Neural cell (in vitro differentiated cells): ENCODE results near the gene EMILIN1. TPM values are rescaled to one million over a fixed set of nuclear protein-coding genes. Genes with fewer than 3 reads are reported as not detected.

Source experiments
- H2AFZ ChIP-seq: fragments of 200-600, 300-800 bp; sonication (generic), shearing (Covaris generic); 2 replicates; pipeline ENCODE4 v1.6.0; 2014; ENCODE audit warnings: low read depth, mild to moderate bottlenecking, antibody characterized with exemption, low read length, moderate library complexity
- H3F3A ChIP-seq: fragments of 200-600 bp; shearing (Covaris generic); 2 replicates; pipeline ENCODE4 v1.6.1; 2016; ENCODE audit warnings: mild to moderate bottlenecking, moderate library complexity, mixed read lengths, antibody characterized with exemption, low read length; ENCODE audit not compliant: insufficient read depth, poor library complexity, severe bottlenecking
- H3K27ac ChIP-seq: fragments of 200-600, 300-800 bp; sonication (generic), shearing (Covaris generic); 2 replicates; pipeline ENCODE4 v1.5.1; 2014; ENCODE audit warnings: mild to moderate bottlenecking, low read length, moderate library complexity
- H3K27me3 ChIP-seq: fragments of 300-800, 200-600 bp; sonication (generic), shearing (Covaris generic); 2 replicates; pipeline ENCODE4 v1.6.0; 2014; ENCODE audit warnings: mild to moderate bottlenecking, low read depth, low read length, moderate library complexity; ENCODE audit not compliant: insufficient read depth
- H3K36me3 ChIP-seq: fragments of 300-800, 200-600 bp; sonication (generic), shearing (Covaris generic); 2 replicates; pipeline ENCODE4 v1.5.1; 2014; ENCODE audit warnings: mild to moderate bottlenecking, antibody characterized with exemption, low read length, moderate library complexity; ENCODE audit not compliant: insufficient read depth
- H3K4me2 ChIP-seq: fragments of 300-800, 200-600 bp; sonication (generic), shearing (Covaris generic); 2 replicates; pipeline ENCODE4 v1.6.0; 2014; ENCODE audit warnings: mild to moderate bottlenecking, low read length
- H3K4me3 ChIP-seq: fragments of 300-800, 200-600 bp; sonication (generic), shearing (Covaris generic); 2 replicates; pipeline ENCODE4 v1.5.1; 2014; ENCODE audit warnings: mild to moderate bottlenecking, low read length, moderate library complexity
- H3K79me2 ChIP-seq: fragments of 200-600 bp; shearing (Covaris generic); replicated peaks from 2 replicates; pipeline ENCODE4 v1.6.0; 2014; ENCODE audit warnings: mild to moderate bottlenecking, low read length, moderate library complexity; ENCODE audit not compliant: insufficient read depth
- H3K9ac ChIP-seq: fragments of 300-800, 200-600 bp; sonication (generic), shearing (Covaris generic); 2 replicates; pipeline ENCODE4 v1.6.1; 2016; ENCODE audit warnings: mild to moderate bottlenecking, low read length, mixed read lengths
- H3K9me2 ChIP-seq: fragments of 200-600 bp; shearing (Covaris generic); 2 replicates; pipeline ENCODE4 v1.6.1; 2016; ENCODE audit warnings: mild to moderate bottlenecking, low read length, mixed read lengths; ENCODE audit not compliant: insufficient read depth
- H3K9me3 ChIP-seq: fragments of 200-600, 300-800 bp; sonication (generic), shearing (Covaris generic); 2 replicates; pipeline ENCODE4 v1.6.1; 2016; ENCODE audit warnings: mild to moderate bottlenecking, mixed run types, low read length, moderate library complexity, mixed read lengths
- H4K20me1 ChIP-seq: fragments of 200-600 bp; shearing (Covaris generic); 2 replicates; pipeline ENCODE4 v1.6.1; 2016; ENCODE audit warnings: mild to moderate bottlenecking, mixed run types; ENCODE audit not compliant: insufficient read depth
- CTCF ChIP-seq: fragments of 450-650 bp; IDR thresholded peaks from 2 replicates; pipeline ENCODE4 v1.5.1; 2014; ENCODE audit warnings: antibody characterized with exemption, mild to moderate bottlenecking, moderate library complexity; ENCODE audit not compliant: poor library complexity, severe bottlenecking
- EP300 ChIP-seq: fragments of 450-650 bp; conservative IDR thresholded peaks from 2 replicates; pipeline ENCODE4 v1.6.1; 2014; ENCODE audit warnings: antibody characterized with exemption, mild to moderate bottlenecking, moderate library complexity; ENCODE audit not compliant: poor library complexity, severe bottlenecking
- EZH2 ChIP-seq: fragments of 200-600, 300-800 bp; shearing (Covaris generic), sonication (generic); IDR thresholded peaks from 2 replicates; pipeline ENCODE4 v1.6.1; 2014; ENCODE audit warnings: antibody characterized with exemption, low read length, borderline replicate concordance, mild to moderate bottlenecking; ENCODE audit not compliant: insufficient read depth, poor library complexity, severe bottlenecking
- MXI1 ChIP-seq: fragments of 450-650 bp; conservative IDR thresholded peaks from 2 replicates; pipeline ENCODE4 v1.6.1; 2014; ENCODE audit warnings: antibody characterized with exemption, mild to moderate bottlenecking; ENCODE audit not compliant: poor library complexity, severe bottlenecking
- POLR2AphosphoS5 ChIP-seq: IDR thresholded peaks from 2 replicates; pipeline ENCODE4 v1.6.1; 2012
- RAD21 ChIP-seq: fragments of 450-650 bp; conservative IDR thresholded peaks from 2 replicates; pipeline ENCODE4 v1.6.1; 2014; ENCODE audit warnings: antibody characterized with exemption, mild to moderate bottlenecking, moderate library complexity
- SMC3 ChIP-seq: fragments of 450-650 bp; conservative IDR thresholded peaks from 2 replicates; pipeline ENCODE4 v1.6.1; 2014; ENCODE audit warnings: antibody characterized with exemption, mild to moderate bottlenecking, moderate library complexity; ENCODE audit not compliant: poor library complexity
- TAF1 ChIP-seq: IDR thresholded peaks from 2 replicates; pipeline ENCODE4 v1.6.1; 2012; ENCODE audit warnings: low read depth
- polyA plus RNA-seq: library from polyadenylated mRNA; depleted of rRNA; stranded (reverse); fragments of >200 nt; gene quantifications from 2 replicates; pipeline ENCODE4 v1.2.3, GENCODE V29; 2014
- TF ChIP-seq, protein P1 (sequence below): IDR thresholded peaks from 2 replicates; pipeline ENCODE4 v1.6.1; 2012; ENCODE audit warnings: borderline replicate concordance

Gene EMILIN1
- polyA plus RNA-seq, 1 donor from 2014 or later, result 1.3 TPM

- H3F3A ChIP-seq, result no peaks in the 10 kb centered on the region
- H3K9ac ChIP-seq, result no peak overlapping the region
- H3K9me3 ChIP-seq, result no peaks in the 10 kb centered on the region
- H3K27ac ChIP-seq, result no peak overlapping the region
- no peak overlapping the region for H3K4me2 ChIP-seq
- no peaks in the 10 kb centered on the region for H3K27me3 ChIP-seq
- no peaks in the 10 kb centered on the region for H3K9me2 ChIP-seq
- H2AFZ ChIP-seq, result no peak overlapping the region
- no peaks in the 10 kb centered on the region for H3K36me3 ChIP-seq
- H3K79me2 ChIP-seq, result no peaks in the 10 kb centered on the region
- TF ChIP-seq EZH2 (no peak), TAF1 (no peak), RAD21 (no peak), CTCF (no peak), SMC3 (no peak), POLR2AphosphoS5 (no peak), MXI1 (no peak)
- TF ChIP-seq, protein P1, sequence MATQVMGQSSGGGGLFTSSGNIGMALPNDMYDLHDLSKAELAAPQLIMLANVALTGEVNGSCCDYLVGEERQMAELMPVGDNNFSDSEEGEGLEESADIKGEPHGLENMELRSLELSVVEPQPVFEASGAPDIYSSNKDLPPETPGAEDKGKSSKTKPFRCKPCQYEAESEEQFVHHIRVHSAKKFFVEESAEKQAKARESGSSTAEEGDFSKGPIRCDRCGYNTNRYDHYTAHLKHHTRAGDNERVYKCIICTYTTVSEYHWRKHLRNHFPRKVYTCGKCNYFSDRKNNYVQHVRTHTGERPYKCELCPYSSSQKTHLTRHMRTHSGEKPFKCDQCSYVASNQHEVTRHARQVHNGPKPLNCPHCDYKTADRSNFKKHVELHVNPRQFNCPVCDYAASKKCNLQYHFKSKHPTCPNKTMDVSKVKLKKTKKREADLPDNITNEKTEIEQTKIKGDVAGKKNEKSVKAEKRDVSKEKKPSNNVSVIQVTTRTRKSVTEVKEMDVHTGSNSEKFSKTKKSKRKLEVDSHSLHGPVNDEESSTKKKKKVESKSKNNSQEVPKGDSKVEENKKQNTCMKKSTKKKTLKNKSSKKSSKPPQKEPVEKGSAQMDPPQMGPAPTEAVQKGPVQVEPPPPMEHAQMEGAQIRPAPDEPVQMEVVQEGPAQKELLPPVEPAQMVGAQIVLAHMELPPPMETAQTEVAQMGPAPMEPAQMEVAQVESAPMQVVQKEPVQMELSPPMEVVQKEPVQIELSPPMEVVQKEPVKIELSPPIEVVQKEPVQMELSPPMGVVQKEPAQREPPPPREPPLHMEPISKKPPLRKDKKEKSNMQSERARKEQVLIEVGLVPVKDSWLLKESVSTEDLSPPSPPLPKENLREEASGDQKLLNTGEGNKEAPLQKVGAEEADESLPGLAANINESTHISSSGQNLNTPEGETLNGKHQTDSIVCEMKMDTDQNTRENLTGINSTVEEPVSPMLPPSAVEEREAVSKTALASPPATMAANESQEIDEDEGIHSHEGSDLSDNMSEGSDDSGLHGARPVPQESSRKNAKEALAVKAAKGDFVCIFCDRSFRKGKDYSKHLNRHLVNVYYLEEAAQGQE, result no peak
- H3K4me3 ChIP-seq, result no peak overlapping the region
- H4K20me1 ChIP-seq, result no peaks in the 10 kb centered on the region
These were observed 36.7 kb upstream of the EMILIN1 start for GRCh38 chr2:27041752-27042151.

DNA sequence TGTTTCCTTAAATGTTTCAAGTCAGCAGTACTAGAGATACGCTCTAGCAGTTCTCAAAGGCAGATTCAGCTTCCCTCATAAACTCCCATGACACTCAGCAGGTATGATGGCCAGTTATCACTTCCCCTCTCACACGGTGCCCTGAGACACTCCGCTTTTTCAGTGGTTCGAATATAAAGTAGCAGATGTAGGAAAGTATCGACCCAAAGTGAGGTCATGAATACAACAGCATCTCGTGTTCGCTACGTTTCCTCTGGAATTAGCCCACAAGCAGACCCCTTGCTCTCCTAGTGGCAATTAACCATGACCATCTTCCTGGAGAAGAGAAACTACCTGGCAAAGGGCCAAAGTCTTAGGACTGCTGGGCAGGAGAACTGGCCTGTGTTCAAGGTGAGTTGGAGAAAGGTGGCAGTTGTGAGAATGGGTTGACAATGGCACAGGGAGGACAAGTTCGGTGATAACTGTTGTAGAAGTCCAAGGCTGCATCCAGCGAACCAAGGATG, 36.2 kb upstream of the EMILIN1 start:
- H3K9ac ChIP-seq, result no peak overlapping the region
- H3K4me2 ChIP-seq, result no peak overlapping the region
- no peak overlapping the region for H3K27ac ChIP-seq
- H3K4me3 ChIP-seq, result no peak overlapping the region
- no peak overlapping the region for H2AFZ ChIP-seq
- H3K27me3 ChIP-seq, result no peaks in the 10 kb centered on the region
- no peaks in the 10 kb centered on the region for H3K9me3 ChIP-seq
- no peaks in the 10 kb centered on the region for H3K36me3 ChIP-seq
- H3F3A ChIP-seq, result no peaks in the 10 kb centered on the region
- H4K20me1 ChIP-seq, result no peaks in the 10 kb centered on the region
- TF ChIP-seq SMC3, result no peak
- no peak for TF ChIP-seq MXI1
- no peak for TF ChIP-seq RAD21
- no peak for TF ChIP-seq EP300
- no peak for TF ChIP-seq POLR2AphosphoS5
- no peak for TF ChIP-seq EZH2
- TF ChIP-seq, protein P1, result no peak
- no peak for TF ChIP-seq TAF1
- no peak for TF ChIP-seq CTCF
- no peaks in the 10 kb centered on the region for H3K79me2 ChIP-seq
- H3K9me2 ChIP-seq, result no peaks in the 10 kb centered on the region
